Testis (tissue), 3 donors: ENCODE data around the gene SEC14L5. TPM values are rescaled to one million over a fixed set of nuclear protein-coding genes. Genes with fewer than 3 reads are reported as not detected.

ENCODE experiments used
- DNase-seq: peaks from one replicate; pipeline ENCODE4 v3.0.0-alpha.2; 2019
- H3K27ac ChIP-seq, 2 donors: fragments of 200-600 bp; sonication (generic); one replicate each; pipeline ENCODE4 v1.5.1; 2019
- H3K27me3 ChIP-seq: fragments of 200-600 bp; sonication (generic); one replicate; pipeline ENCODE4 v1.5.1; 2019
- H3K36me3 ChIP-seq: fragments of 200-600 bp; sonication (generic); one replicate; pipeline ENCODE4 v1.5.1; 2017; ENCODE audit warnings: low read depth; ENCODE audit errors: missing control alignments
- H3K4me1 ChIP-seq: fragments of 200-600 bp; sonication (generic); one replicate; pipeline ENCODE4 v1.5.1; 2019
- H3K4me3 ChIP-seq, 2 donors: fragments of 200-600 bp; sonication (generic); one replicate each; pipeline ENCODE4 v1.5.1; 2017 to 2019
- H3K9me3 ChIP-seq: fragments of 200-600 bp; sonication (generic); one replicate; pipeline ENCODE4 v1.5.1; 2017
- POLR2A ChIP-seq: fragments of 450-650 bp; IDR thresholded peaks from one replicate; pipeline ENCODE4 v1.6.1; 2017; ENCODE audit warnings: antibody characterized with exemption, mild to moderate bottlenecking, moderate library complexity
- WGBS, 2 donors: methylation state at CpG; one replicate each; pipeline ENCODE4 v1.1.5; 2018; 5-methylcytosine and 5-hydroxymethylcytosine counted together
- intact Hi-C: fragments of 100-400 bp; cut with DNase I; formaldehyde crosslinking; loops from one replicate; pipeline ENCODE4 v1.15.1; 2023; ENCODE audit warnings: low total_unique reads
- polyA plus RNA-seq: library from polyadenylated mRNA; stranded (reverse); fragments of 350-450 nt; fragmentation: Illumina TruSeq; extraction: RNeasy Lipid Tissue Mini Kit (QIAGEN cat#74804); gene quantifications from one replicate; pipeline ENCODE4 v1.2.3, GENCODE V29; 2014; ENCODE audit warnings: low read depth, low replicate concordance; ENCODE audit not compliant: insufficient read depth
- total RNA-seq, 2 donors: library from RNA; depleted of rRNA; stranded (reverse); fragments of >200 nt; gene quantifications; one replicate each; pipeline ENCODE4 v1.2.3, GENCODE V29; 2016
- TF ChIP-seq, protein P1 (sequence below), 3 experiments: fragments of 450-650 bp in 2 of 3; fragments of 200-600 bp in 1 of 3; sonication (generic) in 1 of 3; IDR thresholded peaks; one replicate each; pipeline ENCODE4 v1.5.1; 2016 to 2019; ENCODE audit warnings: antibody characterized with exemption in 3 of 3, mild to moderate bottlenecking in 2 of 3, moderate library complexity in 1 of 3

The SEC14L5 gene
- total and polyA plus RNA-seq, 3 donors from 2014 or later, result 0.73 to 2.9 (median 1.2) TPM

DNA sequence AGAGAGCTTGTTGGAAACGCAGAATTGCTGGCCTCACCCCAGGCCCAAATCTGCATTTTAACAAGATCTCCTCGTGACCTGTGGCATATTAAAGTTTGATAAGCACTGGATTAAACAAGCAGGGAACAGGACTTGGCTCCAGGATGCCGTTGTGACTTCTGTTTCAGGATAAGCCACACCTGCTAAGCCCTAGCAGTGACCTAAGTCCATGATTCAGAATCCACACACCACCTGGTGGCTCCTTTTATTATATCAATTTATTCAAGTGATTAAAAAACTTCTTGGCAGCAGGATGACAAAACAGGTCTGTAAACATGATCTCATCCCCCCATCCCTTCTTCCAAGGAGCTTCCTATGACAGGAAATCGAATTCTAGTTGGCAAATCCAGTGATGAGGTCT is 66.5 kb downstream of the SEC14L5 start:
- H3K27ac ChIP-seq, result no peak overlapping the region
- no peak overlapping the region for H3K4me3 ChIP-seq
- WGBS, 2 donors, result 44 to 49% methylated on average over 4 of the region's 4 CpGs
- no peaks in the 10 kb centered on the region for H3K27me3 ChIP-seq
- peak; percentile 29 for DNase-seq
- intact Hi-C loops, result no loop called here
- no peaks in the 10 kb centered on the region for H3K36me3 ChIP-seq
- TF ChIP-seq, protein P1, sequence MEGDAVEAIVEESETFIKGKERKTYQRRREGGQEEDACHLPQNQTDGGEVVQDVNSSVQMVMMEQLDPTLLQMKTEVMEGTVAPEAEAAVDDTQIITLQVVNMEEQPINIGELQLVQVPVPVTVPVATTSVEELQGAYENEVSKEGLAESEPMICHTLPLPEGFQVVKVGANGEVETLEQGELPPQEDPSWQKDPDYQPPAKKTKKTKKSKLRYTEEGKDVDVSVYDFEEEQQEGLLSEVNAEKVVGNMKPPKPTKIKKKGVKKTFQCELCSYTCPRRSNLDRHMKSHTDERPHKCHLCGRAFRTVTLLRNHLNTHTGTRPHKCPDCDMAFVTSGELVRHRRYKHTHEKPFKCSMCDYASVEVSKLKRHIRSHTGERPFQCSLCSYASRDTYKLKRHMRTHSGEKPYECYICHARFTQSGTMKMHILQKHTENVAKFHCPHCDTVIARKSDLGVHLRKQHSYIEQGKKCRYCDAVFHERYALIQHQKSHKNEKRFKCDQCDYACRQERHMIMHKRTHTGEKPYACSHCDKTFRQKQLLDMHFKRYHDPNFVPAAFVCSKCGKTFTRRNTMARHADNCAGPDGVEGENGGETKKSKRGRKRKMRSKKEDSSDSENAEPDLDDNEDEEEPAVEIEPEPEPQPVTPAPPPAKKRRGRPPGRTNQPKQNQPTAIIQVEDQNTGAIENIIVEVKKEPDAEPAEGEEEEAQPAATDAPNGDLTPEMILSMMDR (IDR thresholded peaks at IDR 0.05), result peak in 2 of 3 experiments; percentile 28 to 36
- no peak for TF ChIP-seq POLR2A
- no peaks in the 10 kb centered on the region for H3K9me3 ChIP-seq
- no peaks in the 10 kb centered on the region for H3K4me1 ChIP-seq

DNA sequence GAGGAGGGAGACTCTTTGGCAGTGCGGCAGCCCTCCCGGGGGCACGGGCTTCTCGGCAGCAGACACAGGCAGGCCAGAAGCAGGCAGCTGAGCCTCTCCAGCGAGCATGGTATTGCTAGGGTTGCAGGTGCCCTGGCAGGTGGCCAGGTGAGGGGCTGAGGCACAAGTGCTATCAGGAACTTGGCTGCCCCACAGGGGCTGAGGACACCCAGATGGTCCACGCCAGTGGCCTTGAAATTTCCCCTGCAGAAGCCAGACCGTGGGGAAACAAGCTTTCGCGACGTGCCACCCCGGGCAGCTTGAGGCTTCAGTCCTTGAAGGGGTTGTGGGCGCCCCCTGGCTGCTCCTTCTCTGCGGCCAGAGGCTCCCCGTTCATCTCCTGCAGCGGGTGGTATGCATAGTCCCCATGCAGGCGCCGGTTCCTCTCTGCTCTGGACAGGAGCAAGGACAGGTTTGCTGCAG is 67.1 kb downstream of the SEC14L5 start:
- no peaks in the 10 kb centered on the region for H3K4me1 ChIP-seq
- no peaks in the 10 kb centered on the region for H3K36me3 ChIP-seq
- H3K27me3 ChIP-seq, result no peaks in the 10 kb centered on the region
- no peak overlapping the region for H3K4me3 ChIP-seq
- no peak overlapping the region for H3K27ac ChIP-seq
- no peak for TF ChIP-seq POLR2A
- TF ChIP-seq, protein P1 (IDR thresholded peaks at IDR 0.05), result peak in 2 of 3 experiments; percentile 26 to 38
- H3K9me3 ChIP-seq, result no peaks in the 10 kb centered on the region
- DNase-seq, result peak; percentile 71
- intact Hi-C loops, result no loop called here
- 57 to 66% methylated on average over 4 to 16 of the region's 17 CpGs for WGBS, 2 donors

DNA sequence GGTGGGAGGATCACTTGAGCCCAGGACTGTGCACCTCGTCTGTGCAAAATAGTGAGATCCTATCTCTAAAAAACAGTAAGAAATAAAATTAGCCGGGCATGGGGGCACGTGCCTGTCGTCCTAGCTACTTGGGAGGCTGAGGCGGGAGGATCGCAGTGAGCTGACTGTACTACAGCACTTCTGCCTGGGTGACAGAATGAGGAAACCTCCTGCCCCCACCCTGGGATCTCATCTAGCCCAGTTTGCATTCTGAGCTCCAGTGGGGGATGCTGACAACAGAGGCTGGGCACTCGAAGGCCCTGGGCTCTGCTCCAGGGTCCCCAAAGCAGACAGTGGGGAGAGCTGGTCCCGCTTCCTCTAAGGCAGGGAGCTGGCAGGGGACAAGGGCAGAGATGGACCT is 68.5 kb downstream of the SEC14L5 start:
- 90 to 93% methylated on average over 8 of the region's 8 CpGs for WGBS, 2 donors
- intact Hi-C loops, result no loop called here
- H3K4me1 ChIP-seq, result no peaks in the 10 kb centered on the region

DNA sequence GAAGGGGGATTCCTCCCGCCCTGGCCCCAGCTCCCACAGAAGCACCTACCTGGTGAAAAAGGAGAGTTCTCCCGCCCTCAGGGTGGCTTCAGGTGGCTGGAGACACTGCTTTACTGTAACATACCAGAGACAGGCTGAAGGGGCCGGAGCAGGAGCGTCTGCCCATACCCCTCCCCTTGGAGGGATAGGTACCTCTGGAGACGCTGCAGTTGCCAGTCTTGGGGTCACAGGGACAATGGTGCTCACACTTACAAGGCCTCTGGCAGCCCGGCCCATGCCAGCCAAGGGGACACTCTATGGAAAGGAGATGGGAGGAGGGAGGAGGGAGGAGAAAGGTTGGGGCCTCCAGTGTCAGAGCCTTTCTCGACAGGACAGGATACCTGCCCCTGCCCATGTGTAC is 69.0 kb downstream of the SEC14L5 start:
- Histone ChIP-seq H3K9me3 (no peaks in the 10 kb centered on the region), H3K4me1 (no peaks in the 10 kb centered on the region), H3K4me3 (no peak overlapping the region), H3K36me3 (no peaks in the 10 kb centered on the region), H3K27ac (no peak overlapping the region), H3K27me3 (no peaks in the 10 kb centered on the region)
- intact Hi-C loops, result no loop called here
- DNase-seq, result no peak
- TF ChIP-seq, protein P1 (IDR thresholded peaks at IDR 0.05), result no peak
- TF ChIP-seq POLR2A, result no peak
- 86 to 95% methylated on average over 7 of the region's 7 CpGs for WGBS, 2 donors

More for the DNA sequence above, 68.5 kb downstream of the SEC14L5 start:
- Histone ChIP-seq H3K27ac (no peak overlapping the region), H3K36me3 (no peaks in the 10 kb centered on the region), H3K27me3 (no peaks in the 10 kb centered on the region), H3K9me3 (no peaks in the 10 kb centered on the region), H3K4me3 (no peak overlapping the region)
- TF ChIP-seq, protein P1 (IDR thresholded peaks at IDR 0.05), result no peak
- no peak for TF ChIP-seq POLR2A
- DNase-seq, result no peak

DNA sequence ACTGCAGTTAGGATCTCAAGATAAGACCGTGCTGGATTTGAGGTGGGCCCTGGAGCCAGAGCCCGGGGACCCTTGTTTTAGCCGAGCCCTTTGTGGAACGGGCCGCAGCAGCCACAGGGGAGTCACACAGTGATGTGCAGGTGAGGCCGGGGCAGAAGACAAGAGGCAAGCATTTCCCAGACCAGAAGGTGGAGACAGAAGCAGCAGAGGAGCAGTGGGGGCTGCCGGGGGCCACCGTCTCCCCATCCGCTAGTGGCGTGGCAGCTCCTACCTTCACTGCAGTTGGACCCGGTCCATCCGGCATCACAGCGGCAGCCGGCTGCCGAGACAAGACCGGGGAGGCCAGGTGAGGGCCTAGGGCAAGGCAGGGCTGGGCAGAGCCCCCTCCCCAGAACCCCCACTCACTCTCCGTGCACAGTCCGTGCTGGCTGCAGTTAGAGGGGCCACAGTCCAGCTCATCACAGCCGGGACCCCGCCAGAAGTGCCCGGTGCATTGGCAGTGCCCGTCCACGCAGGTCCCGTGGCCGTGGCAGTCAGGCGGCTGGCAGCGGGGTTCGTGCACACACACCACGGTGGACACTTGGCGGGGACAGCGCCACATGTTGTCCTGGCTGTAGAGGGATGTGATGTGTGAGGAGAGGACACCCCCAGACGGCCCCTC is 69.6 kb downstream of the SEC14L5 start:
- Histone ChIP-seq H3K27ac (no peak overlapping the region), H3K9me3 (no peaks in the 10 kb centered on the region), H3K27me3 (no peaks in the 10 kb centered on the region), H3K4me3 (no peak overlapping the region), H3K4me1 (peaks cover 4% of the 10 kb centered on the region), H3K36me3 (no peaks in the 10 kb centered on the region)
- DNase-seq, result no peak
- 92 to 96% methylated on average over 5 to 31 of the region's 32 CpGs for WGBS, 2 donors
- no peak for TF ChIP-seq POLR2A
- TF ChIP-seq, protein P1 (IDR thresholded peaks at IDR 0.05), result no peak
- intact Hi-C loops, result no loop called here
